ENCODE measurements around the gene PPP2R1A.

The PPP2R1A gene

GRCh38 chr19:52227196-52227940, 37.5 kb downstream of the PPP2R1A start:
- no peaks in the 10 kb centered on the region for H3K27me3 ChIP-seq (ENCODE audit: insufficient read depth, poor library complexity, severe bottlenecking)
- TF ChIP-seq CTCF (IDR thresholded peaks at IDR 0.05; ENCODE audit: insufficient read depth, low read length) (no peak), POLR2AphosphoS5 (IDR thresholded peaks at IDR 0.05; ENCODE audit: low read depth) (no peak)
- H3K4me3 ChIP-seq (replicated peaks; ENCODE audit: insufficient read depth, low read length) = no peak overlapping the region
- no peak overlapping the region for H3K27ac ChIP-seq (replicated peaks)
- no peak for DNase-seq (ENCODE audit: low read depth in 1 of 2, low spot score in 1 of 2)

- H3K27me3 ChIP-seq (ENCODE audit: insufficient read depth, poor library complexity, severe bottlenecking) = no peaks in the 10 kb centered on the region
- H3K4me3 ChIP-seq (replicated peaks; ENCODE audit: insufficient read depth, low read length) = no peak overlapping the region
- TF ChIP-seq POLR2AphosphoS5 (IDR thresholded peaks at IDR 0.05; ENCODE audit: low read depth) (no peak), REST (IDR thresholded peaks at IDR 0.05; ENCODE audit: insufficient replicate concordance, low read depth) (no peak), SPI1 (IDR thresholded peaks at IDR 0.05; ENCODE audit: borderline replicate concordance, low read depth) (no peak), CTCF (IDR thresholded peaks at IDR 0.05; ENCODE audit: insufficient read depth, low read length) (no peak), GABPA (IDR thresholded peaks at IDR 0.05; ENCODE audit: low read depth) (no peak)
- no peak for DNase-seq (ENCODE audit: low read depth in 1 of 2, low spot score in 1 of 2)
- no peak overlapping the region for H3K27ac ChIP-seq (replicated peaks)
Measured at GRCh38 chr19:52227980-52228379, 38.1 kb downstream of the PPP2R1A start.

- no peak overlapping the region for H3K27ac ChIP-seq (replicated peaks)
- DNase-seq (ENCODE audit: low read depth in 1 of 2, low spot score in 1 of 2) = no peak
- TF ChIP-seq CTCF (IDR thresholded peaks at IDR 0.05; ENCODE audit: insufficient read depth, low read length) = no peak
- no peak for TF ChIP-seq GABPA (IDR thresholded peaks at IDR 0.05; ENCODE audit: low read depth)
- no peak for TF ChIP-seq SPI1 (IDR thresholded peaks at IDR 0.05; ENCODE audit: borderline replicate concordance, low read depth)
- no peak for TF ChIP-seq POLR2AphosphoS5 (IDR thresholded peaks at IDR 0.05; ENCODE audit: low read depth)
- H3K4me3 ChIP-seq (replicated peaks; ENCODE audit: insufficient read depth, low read length) = no peak overlapping the region
- H3K27me3 ChIP-seq (ENCODE audit: insufficient read depth, poor library complexity, severe bottlenecking) = no peaks in the 10 kb centered on the region
Measured at GRCh38 chr19:52229524-52229923, 39.7 kb downstream of the PPP2R1A start.

- Histone ChIP-seq H3K4me3 (replicated peaks; ENCODE audit: insufficient read depth, low read length) (no peak overlapping the region), H3K27me3 (ENCODE audit: insufficient read depth, poor library complexity, severe bottlenecking) (no peaks in the 10 kb centered on the region), H3K27ac (replicated peaks) (no peak overlapping the region)
- TF ChIP-seq CTCF (IDR thresholded peaks at IDR 0.05; ENCODE audit: insufficient read depth, low read length) (no peak), POLR2AphosphoS5 (IDR thresholded peaks at IDR 0.05; ENCODE audit: low read depth) (no peak), REST (IDR thresholded peaks at IDR 0.05; ENCODE audit: insufficient replicate concordance, low read depth) (no peak), GABPA (IDR thresholded peaks at IDR 0.05; ENCODE audit: low read depth) (no peak), SPI1 (IDR thresholded peaks at IDR 0.05; ENCODE audit: borderline replicate concordance, low read depth) (no peak)
- DNase-seq (ENCODE audit: low read depth in 1 of 2, low spot score in 1 of 2) = no peak
Measured at GRCh38 chr19:52230685-52231084, 40.8 kb downstream of the PPP2R1A start.
